ENCODE results near the gene AUTS2.

AUTS2 gene

DNA sequence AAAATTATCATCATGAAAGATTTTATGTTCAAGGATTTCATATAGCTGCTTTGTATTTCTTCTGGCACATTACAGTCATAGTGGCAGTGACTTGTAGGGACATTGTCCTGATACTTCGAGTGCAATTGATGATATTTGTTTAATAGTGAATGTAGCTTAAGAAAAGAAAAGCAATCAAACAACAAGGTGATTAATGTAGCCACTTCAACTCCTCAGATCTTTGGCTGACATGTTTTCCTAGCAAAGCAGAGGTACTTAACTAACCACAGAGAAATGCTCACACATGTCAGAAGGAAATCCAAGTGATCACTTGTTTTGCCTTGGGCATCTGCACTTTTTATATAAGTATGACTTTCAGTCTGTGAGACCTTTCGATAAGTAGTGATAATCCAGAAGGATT, 470.3 kb downstream of the AUTS2 start:
- no peak for DNase-seq (ENCODE audit: low read depth in 2 of 2)

DNA sequence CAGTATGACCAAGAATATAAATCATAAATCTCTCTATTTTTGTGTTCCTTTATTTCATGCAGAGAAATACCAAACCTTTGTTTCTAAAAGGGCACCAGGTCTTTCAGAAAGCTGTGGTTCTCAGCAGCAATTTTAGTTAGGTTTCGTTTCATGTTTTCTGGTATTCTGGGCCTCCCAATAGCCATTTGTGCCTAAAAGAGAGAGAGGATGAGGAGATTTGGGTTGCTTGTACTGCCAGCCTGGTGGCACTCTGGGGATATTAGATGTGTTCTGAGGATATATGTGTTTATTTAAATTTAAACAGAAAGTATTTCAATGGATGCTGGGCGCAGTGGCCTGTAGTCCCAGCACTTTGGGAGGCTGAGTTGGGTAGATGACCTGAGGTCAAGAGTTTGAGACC, 471.7 kb downstream of the AUTS2 start:
- DNase-seq (ENCODE audit: low read depth in 2 of 2): no peak

DNA sequence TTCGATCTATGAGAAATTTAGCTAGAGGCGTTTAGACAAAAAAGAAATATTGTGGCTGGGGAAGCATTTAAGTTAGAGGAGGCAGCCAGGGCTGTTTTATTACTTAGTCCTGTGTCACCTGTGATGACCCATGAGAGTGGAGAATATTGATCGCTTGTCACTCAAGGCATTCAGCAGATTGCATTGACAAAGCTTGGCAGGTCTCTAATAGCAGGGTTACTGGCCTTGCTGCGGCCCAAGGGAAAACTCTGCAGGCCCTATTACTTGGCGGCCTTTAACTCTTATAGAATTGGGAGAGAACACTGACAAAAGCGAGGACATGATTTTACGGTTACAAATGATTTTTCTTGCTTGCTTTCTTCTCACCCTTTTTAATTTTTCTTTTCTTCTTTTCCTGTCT, 473.5 kb downstream of the AUTS2 start:
- DNase-seq (ENCODE audit: low read depth in 2 of 2): no peak

DNA sequence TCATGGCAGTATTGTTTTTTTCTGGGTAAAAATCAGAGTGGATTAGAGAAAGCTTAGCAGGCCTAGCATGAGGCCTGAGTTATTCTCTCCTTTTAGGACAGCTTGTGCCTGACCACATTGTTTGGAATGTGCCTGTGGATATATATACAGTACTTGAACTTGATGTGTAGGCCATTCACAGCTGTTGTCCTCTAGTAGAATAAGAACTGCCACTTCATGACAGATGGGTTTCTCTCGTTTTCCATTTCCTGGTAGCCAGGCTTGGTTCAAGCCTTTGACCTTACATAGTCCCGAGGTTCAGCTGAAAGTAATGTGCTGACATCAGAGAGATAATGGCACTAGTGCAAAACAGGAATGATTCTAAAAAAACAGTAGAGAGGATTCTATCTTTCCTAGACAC, 473.9 kb downstream of the AUTS2 start:
- no peak for DNase-seq (ENCODE audit: low read depth in 2 of 2)

DNA sequence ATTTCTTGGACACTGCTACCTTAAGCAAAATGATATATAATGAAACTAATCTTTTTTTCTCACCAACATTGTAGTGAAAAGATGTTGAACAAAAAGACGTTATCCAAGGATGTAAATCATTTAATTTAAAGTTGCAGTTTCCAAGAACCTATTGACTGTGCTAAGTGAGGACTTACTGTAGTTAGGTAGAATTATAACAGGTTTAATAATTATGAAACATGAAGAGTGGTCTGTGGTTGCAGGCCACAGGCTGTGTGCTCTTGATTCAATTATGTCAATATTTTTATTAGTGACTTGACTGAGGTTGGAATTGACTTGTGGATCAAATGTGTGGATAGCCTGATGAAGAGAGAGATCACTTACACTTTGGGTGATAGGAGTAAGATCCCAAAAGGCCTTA, 478.1 kb downstream of the AUTS2 start:
- DNase-seq (ENCODE audit: low read depth in 2 of 2): no peak

DNA sequence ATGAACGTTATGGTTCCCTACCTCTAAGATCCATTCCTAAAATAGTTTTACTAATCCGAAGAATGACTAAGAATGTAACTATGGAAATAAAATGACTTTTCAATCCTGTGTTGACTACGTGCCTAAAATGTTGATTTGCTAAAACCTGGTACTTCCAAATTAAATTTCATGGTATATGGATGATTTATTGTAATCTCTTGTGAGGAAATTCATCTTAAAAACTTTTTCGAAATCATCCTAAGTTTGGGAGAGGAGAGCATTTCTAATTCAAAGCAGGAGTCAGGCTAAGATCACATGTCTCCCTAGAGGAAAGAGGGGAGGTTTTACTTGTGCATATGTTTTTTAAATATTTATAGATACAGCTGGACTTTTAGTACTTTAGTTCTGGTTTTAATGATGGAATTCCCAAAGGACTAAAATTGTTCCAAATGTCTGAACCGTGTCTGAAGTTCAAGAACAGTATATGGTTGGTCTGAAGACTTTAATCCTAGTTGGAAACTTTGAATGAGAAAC, 483.9 kb downstream of the AUTS2 start:
- DNase-seq (ENCODE audit: low read depth in 2 of 2): no peak

DNA sequence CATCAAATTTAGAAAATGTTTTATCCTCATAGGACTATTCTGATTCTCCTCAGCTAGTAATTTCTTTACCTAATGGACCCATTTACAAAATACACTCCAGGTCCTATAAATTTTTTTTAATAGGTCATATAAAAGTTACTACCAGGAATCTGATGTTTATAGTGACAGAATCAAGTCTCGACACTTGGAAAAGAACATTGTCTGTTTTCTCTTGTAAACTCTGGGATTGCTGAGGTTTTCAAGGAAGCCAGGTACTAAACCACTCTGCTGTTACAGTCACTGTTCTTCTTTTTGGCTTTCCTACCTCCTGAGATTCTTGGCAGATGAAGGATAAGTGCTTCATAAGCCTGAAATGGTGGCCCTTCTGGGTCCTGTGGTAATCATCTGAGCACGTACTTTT, 493.1 kb downstream of the AUTS2 start:
- no peak for DNase-seq (ENCODE audit: low read depth in 2 of 2)

DNA sequence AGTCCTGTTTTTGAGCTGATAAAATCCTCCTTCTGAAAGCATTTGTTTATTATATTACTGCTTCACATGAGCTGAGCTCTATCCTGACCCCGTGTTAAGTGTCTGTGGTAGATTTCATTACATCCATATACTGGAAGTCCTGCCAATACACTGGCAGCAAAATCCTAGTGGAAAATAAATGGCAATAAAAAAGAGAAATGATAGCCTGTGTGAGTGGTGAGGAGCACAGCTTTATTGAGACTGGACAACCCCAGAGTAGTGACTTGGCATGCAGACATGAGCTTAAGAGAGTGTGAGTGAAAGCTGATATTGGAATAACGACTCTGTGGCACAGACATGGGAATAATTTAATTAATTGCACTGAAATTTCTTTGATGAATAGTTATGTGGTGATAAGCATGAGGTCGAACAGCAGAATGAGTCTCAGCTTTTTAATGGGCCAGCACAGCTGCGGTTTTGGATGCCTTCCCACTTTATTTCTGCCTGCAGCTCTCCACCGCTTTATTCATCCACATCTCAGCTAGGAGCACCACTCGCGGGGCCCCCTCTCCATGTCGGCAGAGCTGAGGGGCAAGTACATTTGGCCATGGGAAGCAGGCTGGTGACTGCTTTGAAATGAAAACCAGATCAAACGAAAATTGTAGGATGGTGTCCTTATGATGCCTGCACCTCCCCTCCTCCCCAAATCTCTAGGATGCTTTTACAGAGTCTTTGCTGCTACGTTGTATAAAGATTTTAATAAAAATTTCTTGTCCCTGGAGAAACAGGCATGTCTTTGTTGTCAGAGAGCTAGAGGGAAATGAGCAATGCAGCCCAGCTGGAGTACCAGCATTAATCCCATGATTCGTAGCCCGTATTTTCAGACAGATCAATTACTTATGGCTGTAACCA, 494.3 kb downstream of the AUTS2 start:
- no peak for DNase-seq (ENCODE audit: low read depth in 2 of 2)

DNA sequence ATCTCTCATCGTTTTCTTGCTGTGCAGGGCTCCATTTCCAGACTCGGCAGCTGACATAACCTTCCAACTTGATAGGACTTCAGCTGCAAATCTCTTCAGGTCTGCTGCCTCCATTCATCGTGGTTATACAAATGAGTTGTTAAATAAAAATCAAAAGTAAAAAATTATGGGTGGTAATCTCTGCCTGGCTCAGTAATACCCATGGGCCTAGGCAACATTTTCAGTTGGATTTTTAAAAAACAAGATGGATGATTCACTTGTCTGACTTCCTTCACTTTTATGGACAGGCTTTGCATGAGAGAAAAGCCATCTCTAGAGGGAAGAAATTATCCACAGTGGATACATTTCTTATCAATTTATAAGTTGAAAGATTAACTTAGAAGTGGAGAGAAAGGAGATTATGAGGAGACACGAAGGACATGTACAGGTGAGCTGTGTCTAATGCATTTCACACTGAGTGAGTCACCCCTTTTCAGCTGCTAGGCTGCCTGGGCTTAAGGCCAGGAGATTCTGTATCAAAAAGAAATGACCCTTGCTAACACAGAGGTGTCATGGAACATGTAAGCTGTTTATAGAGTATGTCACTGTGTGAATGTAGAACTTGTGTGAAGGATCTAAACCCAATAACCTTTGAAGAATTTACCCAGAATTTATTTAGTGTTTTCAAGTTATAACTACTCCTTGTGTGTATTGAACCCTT, 495.1 kb downstream of the AUTS2 start:
- no peak for DNase-seq (ENCODE audit: low read depth in 2 of 2)

DNA sequence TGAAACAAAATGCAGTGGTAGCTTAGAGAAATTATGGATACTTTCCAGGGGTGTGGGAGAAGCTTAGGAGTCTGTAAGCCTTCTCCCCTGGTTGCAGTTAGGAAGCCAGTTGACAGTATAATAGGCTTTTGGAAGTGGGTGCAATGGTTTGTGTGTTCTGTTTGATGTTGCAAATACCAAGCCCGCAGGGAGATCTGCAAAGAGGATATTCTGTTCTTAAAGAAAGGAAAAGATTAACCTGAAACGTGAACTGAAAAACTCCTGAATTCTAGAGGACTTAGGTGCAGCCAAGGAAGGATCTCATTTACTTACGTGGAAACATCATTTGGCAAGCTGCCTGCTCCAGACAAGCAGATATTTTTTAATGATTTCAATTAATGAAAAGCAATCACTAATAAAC, 496.6 kb downstream of the AUTS2 start:
- DNase-seq (ENCODE audit: low read depth in 2 of 2): no peak

DNA sequence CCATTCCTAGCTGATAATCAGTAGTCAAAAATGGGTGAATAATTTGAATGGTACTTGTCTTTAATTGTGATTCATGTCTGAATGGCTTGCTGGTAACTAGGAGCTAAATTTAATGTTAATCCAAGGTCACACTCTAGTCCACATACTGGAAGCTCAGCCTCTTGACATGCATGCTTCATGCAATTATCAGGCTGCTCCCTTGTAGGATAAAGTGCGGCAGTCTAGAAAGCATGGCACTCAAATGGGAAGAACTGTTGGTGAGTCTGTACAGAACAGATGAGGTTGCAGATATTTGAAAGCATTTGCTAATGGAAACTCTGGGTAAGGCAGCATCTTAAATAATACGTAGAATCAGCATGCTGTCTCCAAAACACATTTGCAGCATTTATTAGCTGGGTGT, 499.4 kb downstream of the AUTS2 start:
- DNase-seq (ENCODE audit: low read depth in 2 of 2): no peak

DNA sequence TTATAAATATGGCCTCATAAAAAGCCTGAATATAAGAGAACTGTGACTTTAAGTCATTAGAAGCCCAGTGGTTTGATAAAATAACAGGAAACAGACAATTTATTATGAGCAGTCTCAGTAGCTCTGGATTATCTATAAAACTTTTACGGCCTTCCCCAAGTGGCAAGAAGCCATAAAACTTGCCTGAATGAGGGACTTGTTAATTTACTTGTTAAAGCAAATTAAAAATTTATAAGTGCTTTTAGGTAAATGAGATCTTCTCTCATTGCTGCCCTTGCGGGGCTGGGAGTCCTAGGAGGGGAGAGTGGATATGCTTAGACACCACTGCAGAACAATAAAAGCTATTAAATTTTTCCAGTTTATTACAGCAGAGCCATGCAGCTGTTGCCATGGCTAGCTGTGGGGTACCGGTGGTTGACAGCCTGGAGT, 499.9 kb downstream of the AUTS2 start:
- no peak for DNase-seq (ENCODE audit: low read depth in 2 of 2)

DNA sequence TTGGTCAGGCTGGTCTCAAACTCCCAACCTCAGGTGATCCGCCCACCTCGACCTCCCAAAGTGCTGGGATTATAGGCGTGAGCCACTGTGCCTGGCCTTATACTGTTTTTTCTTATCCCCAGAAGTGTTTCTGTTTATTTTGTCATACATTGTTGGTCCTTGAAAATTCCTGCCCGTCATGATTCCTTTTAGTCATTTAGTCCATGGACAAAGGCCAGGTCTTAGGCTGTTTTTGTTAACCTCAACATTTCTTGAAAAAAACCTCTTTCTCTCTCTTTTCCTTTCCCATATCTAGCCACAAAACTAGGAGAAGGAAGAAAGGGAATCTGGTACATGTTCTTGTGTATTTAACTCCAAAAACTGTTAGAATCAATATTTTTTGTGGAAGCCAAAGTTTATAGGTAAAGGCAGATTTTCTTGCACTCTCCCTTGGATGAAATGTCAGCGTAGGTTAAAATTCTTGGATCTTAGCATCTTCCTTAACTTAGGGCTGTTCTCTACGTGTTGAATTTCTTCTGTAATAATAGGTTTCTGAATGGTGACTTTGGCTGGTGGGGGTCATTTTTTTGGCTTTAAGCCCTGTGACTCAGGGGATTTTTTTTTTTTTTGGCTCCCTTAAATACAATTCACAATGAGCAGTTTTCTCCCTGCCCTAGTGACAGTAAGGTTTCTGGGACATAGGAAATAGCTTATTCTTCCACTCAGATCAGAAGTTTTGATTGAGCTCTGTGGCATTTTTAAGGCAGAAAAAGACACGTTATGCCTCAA, 500.8 kb downstream of the AUTS2 start:
- DNase-seq (ENCODE audit: low read depth in 2 of 2): no peak

DNA sequence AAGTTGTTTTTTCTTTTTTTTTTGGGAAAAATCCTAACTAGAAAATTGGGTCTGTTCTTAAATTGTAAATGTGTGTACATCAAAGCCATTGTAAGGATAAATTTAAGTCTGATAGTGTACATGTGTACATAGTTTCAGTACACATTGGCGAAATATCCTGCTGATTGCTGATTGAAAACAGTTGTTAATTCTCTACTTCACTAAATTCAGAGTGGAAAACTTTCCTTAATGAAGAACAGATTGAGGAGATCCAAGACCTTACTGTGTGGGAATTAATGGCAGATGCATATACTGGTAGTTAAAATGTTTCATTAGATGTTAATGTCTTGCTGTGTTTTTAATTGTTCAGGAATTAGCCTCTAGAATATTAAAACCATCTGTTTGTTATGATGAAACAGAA, 506.0 kb downstream of the AUTS2 start:
- no peak for DNase-seq (ENCODE audit: low read depth in 2 of 2)

DNA sequence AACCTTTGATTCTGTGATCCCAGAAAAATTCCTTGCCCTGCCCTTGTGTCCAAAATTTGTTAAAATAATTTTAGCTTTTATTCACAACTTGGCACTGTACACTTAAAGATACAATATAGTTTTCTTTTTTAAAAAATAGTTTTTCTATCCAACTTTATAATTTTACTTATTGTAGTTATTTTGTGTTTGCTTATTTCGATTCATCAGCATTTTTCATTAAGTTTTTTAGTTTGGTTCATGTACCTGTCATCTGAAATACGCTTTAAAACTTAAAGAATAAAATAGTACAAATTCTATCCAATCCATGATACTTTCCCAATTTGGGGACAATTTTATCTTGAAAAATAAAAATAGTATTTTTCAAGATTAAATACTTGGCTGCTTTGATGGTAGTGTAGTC, 514.8 kb downstream of the AUTS2 start:
- no peak for DNase-seq (ENCODE audit: low read depth in 2 of 2)

DNA sequence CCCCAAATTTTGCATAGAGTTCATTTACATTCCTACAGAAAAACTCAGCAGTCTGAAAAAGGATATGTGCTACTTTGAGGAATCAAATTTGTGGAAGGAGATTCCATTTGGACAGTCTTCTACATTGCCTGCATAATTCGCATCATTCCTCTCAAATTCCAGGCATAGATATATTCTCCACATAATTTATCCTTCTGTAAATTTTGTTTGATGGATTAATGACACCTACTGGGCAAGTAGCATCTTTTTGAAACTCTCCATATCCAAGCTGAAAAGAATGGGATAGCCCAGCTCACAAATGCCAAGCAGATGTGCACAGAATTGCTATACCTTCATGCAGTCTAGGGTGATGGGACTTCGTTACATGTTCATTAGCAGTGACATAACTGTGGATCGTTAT, 515.3 kb downstream of the AUTS2 start:
- no peak for DNase-seq (ENCODE audit: low read depth in 2 of 2)

DNA sequence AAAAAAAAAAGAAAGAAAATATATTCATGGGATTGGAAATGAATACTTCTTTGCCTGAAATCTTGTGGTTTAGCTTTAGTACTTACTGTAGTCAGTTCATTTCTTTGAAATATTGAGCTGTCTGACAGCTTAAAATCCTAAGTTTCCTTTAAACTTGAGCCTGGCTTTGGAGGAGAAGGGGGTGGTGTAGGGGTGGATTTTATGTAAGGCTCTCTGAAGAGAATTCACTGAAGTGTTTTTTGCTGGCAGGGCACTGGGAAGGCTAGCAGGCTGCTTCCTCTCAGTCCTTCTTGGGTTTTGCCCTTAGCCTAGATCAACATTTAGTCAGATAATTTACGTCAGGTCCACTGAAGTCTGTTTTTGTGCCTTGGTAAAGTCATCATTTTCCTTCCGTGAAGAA, 516.5 kb downstream of the AUTS2 start:
- DNase-seq (ENCODE audit: low read depth in 2 of 2): no peak

DNA sequence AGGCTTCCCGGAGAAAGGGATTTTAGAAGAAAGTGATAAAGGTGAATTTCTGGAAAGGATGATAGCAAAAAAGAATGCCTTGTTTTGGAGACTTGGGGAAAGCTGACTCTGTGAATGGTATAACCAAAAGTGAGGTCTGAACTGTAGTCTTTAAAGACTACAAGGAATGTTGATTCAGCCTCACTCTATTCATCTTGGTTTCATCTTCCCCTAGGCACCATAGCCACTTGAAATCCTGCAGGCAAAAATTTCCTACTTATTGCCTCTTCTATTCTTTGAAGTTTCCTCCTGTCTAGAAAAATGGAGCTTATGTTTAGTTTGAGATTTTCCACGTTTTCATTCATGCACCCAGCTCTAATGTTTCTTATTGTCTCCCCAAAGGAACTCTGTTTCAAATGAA, 518.0 kb downstream of the AUTS2 start:
- no peak for DNase-seq (ENCODE audit: low read depth in 2 of 2)

DNA sequence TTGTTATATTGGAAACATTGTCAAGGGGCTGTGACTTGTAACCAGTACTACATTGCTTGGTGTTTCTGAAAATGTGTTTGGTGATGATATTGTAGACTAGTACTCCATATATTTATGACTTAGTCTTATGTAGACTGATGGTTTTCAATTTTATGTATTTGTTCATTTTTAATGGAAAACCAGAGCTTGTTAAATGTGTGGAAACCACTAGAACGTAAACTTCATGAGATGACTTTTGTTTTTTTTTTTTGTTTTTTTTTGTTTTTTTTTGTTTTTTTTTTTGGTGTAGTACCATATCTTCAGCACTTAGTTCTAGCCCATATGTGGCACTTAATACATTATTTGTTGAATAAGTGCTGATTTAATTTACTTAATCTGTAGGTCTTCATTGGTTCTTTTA, 518.6 kb downstream of the AUTS2 start:
- no peak for DNase-seq (ENCODE audit: low read depth in 2 of 2)

DNA sequence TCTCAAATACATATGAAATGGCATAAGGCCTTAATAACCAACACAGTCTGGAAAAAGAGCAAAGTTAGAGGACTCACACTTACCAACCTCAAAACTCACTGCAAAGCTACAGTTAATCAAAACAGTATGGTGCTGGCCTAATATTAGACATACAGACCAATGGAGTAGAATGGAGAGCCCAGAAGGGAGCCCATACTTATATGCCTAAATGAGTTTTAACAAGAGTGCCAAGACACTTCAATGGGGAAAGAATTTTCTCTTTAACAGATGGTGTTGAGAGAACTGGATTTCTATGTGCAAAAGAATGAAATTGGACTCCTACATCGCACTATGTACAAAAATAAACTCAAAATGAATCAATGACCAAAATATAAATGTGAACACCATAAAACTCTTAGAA, 522.6 kb downstream of the AUTS2 start:
- DNase-seq (ENCODE audit: low read depth in 2 of 2): no peak

DNA sequence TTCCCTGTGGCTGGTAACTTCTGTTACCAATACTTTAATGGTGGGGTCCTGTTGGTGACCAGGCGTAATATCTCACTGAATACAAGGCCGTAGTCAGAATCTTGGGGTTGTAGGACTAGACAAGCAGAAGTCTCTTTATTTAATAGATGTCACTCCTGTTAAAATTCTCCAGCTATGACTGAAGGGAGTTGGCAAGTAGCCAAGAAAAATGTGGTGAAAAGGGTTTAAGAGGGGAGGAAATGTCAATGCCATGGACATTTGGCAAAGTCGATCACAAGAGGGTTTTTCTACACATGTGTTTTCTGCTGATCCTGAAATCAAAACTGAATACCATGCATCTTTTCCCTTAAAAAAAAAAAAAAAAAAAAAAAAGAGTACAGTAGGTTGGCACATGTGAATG, 533.5 kb downstream of the AUTS2 start:
- no peak for DNase-seq (ENCODE audit: low read depth in 2 of 2)

DNA sequence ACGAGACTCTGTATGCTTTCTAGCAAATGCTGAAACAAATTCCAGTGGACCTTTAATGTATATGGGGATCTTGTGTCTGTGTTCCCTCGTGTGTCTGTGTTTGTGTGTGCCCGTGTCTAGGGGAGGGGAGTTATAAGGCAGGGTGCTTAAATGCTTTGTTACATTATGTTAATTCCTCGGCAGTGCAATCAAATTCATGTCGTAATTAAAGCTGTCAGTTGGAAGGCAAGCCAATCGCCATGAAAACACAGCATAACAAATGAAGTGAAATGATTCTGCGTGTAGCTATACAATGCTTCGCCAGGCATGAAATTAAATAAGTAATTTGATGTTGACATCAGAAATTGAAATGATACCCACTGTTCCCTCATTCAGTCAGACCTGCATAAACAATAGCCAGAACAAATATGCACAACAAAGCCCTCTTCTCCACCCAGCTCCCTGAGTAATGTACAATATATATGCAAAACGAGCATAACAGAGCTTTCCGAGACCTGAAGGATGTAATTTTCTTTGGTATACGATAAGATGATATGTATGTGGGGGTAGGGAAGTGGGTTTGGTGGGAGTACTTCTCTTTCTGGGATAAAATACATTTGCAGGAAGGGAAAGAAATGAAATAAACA, 534.1 kb downstream of the AUTS2 start:
- no peak for DNase-seq (ENCODE audit: low read depth in 2 of 2)
